Fibroblast of peridontal ligament (primary cell): ENCODE measurements around the gene PIGM.

Experiments used
- DNase-seq: peaks from one replicate; pipeline ENCODE4 v3.0.0-alpha.2; 2010; ENCODE audit errors: extremely low read depth

The PIGM gene

DNA sequence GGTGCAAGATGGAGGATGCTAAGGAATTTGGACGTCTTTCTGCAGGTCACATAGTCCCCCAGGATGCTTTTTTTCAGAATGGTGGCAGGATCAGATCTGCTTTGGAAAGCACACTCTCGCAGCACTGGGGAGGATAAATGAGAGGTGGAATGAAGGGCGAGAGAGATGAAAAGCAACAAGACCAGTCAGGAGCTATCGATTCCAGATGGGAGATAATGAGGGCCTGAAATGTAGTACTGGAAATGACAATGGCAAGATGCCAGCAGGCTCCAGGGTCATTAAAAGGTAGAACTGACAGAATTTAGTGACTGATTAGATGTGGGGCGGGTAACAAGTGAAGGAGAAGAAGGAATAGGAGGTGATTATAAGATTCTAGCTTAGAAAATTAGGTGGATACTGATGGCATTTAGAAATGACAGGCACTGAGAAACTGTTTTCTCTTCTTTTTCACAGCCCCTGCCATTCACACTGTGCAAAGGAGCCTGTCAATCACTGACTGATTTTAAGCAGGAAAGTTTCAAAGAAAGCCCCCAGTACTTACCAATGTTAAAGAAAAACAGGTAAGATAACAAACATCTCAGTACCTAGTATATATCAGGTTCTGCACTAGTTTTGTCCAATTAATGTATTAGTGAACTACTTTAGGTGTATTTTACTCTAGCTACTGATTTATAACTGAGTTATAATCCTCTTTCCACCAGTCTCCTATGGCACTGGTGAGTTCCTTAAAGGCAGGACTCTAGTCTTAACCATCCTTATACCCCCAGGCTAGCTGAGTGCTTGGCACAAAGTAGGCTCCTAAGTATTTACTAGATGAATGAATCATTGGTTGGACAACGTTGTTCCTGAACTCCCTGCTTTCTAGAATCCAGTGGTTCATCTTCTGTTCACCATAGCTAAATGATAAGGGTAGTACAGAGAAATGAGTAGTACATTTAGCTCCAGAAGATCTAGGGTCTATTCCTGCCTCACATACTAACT lies 9.2 kb downstream of the PIGM start:
- no peak for DNase-seq

DNA sequence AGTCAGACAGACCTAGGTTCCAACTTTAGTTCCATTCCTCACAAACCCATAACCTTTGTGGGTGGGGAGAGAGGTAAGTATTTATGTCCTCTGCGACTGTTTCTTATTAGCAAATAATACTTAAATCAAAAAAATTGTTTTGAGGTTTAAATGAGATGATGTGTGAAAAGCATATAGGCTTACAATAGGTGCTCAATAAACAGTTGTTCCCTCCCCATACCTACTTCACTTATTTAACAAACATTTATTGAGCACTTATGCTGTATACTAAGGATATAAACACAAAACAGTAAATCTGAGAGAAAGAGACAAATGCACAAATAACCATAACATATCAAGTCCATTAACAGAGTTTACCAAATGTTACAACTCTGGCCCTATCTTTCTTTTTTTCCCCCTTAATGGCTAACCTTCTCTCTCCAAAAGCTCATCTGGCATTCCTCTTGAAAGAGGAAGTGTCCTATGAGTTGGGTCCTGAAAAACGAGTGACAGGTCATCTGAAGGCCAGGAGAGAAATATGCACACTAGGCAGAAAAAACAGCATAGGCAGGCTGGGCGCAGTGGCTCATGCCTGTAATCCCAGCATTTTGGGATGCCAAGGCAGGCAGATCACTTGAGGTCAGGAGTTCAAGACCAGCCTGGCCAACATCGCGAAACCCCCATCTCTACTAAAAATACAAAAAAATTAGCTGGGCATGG lies 10.3 kb downstream of the PIGM start:
- no peak for DNase-seq

DNA sequence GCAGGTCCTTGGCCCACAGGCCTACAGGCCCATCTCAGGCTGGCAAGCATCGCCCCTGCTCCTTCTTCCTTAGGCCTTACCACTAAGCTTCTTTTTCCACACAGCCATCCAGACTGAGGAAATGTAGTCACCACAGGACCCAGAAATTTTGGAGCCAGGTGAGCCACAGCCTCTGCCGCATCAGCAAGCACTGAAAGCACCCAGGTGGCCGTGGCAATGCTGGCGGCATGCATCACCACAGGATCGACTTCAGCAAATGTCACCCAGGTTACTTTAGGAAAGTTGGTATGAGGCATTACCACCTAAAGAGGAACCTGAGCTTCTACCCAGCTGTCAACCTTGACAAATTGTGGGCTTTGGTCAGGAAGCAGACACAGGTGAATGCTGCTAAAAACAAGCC lies 11.6 kb downstream of the PIGM start:
- DNase-seq: no peak

DNA sequence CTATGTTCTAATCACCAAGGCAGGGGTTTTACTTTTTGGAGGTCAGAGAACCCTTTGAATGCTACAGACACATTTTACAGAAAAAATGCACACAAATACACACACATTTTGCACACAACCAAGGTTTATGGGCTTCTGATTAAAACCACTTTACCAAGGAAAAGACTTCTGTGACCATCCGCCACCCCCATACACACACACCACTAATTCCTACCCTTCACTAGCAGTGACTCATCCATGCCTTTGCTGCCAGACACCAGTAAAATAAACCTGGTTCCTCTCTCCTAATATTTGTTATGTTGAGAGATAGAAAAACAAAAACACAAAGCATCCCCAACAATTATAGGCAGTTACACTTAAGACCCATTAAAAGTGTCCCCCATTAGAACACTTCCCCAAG lies 12.9 kb downstream of the PIGM start:
- peak; percentile 35 for DNase-seq

DNA sequence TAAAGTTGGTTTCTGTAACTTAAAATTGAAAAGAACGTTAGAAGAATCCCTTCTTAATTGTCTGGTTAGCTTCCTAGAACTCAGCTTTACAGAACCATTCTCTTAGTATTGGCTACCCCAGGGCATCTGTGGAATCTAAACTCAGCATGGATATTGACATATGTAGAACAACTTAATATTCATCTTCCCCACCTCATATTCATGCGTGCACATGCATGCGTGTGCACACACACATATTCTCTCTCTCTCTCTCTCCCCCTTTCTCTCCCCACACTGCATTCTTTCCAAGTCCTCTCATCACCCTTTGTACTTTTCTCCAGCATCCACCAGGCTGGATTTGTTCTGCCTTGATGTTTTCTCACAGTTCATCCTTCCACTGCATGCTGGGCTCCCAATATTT lies 13.4 kb downstream of the PIGM start:
- no peak for DNase-seq

DNA sequence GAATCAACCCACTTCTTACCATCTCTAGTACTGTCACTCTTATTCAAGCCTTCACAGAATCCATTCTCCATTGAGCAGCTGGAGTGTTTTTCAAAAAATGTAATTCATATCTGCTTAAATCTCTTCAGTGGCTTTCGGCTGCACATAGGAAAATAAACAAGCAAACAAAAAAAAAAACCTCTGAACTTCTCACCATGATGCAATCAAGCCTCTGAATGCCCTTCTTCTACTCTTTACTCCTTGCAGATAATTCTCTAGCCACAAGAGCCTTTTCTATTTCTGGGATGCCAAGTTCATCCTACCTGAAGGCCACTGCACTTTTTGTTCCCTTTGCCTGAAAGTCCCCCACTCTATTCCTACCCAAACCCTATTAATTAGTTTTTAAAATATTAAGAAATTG lies 14.2 kb downstream of the PIGM start:
- DNase-seq: no peak

DNA sequence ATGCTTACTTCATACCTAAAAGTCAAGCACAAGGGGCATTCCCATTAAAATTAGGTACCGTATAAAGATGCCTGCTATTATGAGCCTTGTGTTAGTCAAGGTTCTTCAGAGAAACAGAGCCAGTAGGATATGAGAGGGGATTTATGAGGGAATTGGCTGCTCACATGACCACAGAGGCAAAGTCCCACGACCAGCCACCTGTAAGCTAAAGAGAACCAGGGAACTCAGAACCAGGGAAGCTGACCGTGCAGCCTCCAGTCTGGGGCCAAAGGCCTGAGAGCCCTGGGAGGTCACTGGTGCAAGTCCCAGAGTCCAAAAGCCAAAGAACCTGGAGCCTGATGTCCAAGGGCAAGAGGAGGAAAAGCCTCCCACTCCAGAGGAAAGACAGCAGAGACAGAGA lies 20.0 kb downstream of the PIGM start:
- no peak for DNase-seq

DNA sequence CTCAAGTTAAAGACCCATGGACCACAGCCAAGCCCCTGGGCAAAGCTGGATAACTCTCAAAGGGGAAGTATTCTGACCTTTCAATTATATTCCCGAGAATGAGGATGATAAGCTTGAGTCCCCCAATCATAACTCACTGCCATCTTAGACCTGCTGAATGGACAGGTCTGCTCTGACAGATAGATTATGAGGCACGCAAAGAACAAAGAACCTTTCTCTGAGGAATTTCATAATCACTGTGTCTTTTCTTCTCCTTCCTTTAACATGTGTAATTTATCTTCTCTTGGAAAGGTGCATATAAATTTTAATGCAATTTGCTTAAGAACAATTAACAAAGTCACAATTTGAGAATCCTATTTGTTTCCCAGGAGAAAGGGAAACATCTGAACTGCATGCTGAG lies 22.0 kb downstream of the PIGM start:
- no peak for DNase-seq

DNA sequence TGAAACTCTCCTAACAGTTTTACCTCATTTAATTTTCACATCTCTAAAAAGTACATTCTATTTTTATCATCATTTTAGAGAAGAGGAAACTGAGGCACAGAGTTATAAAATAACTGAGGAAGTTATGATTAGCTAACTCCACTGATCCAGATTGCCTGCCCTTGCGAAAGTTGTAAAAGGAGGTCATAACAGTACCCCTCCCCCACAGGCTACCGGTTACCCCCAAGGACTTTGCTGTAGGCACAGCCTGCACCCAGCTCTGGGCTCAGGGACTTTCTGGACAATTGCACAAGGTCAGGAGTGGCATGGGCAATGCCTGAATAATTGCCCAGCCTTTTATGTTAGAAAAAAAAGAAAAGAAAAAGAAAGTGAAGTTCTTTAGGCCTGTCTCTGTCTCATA lies 22.7 kb downstream of the PIGM start:
- no peak for DNase-seq

DNA sequence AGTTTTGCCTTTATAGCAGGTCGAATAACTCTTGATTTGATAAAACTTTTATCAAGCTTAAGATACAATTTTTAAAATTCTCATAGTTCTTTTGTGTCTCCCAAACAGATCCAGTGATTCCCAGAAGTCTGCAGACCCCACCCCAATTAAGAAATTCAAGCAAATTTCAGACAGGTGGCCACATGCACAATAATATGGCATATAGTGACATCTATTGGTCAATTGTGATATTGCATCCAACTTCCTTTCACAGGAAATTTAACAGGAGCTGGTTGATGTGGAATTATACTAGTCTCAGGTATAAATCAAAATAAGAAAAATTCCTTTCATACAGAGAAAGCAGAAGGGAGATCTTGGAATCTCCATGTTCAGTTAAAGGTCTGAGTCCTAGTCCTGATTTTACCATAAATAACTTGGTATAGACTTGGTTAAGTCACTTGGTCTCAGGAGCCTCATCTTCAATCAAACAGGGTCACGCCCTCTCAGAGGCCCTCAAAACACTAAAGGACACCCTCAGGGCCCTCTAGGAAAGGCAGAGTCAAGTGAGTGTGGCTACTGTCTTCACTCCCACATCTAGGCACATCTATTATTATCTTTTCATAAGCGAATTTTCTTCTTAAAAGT lies 24.1 kb downstream of the PIGM start:
- peak; percentile 55 for DNase-seq

DNA sequence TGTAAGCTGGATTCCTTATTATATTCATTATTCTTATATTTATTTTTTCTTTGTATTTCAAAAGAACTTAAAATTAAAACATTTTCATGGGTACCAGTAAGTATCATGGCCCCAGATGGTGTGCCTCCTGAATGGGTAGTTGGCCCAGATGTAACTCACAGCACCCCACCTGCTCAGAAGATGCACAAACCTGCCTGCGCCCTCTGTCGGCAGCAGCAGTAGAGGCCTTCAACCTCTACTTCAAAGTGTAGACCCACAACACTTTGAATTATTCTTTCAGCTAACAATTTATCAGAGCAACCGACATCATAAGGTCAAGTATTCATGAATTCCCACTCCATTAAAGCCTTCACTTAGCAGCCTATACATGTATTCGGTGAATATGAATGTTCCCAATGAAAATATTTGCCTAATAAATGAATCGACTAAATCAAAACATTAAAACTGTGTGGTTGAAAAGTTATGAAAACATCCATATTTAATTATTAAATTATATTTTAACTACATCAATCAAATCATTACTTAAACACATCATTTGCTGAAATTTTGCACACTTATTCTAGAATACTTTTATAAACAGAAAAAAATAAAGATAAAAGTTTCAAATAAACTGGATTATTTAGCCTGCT lies 25.4 kb downstream of the PIGM start:
- peak; percentile 65 for DNase-seq

DNA sequence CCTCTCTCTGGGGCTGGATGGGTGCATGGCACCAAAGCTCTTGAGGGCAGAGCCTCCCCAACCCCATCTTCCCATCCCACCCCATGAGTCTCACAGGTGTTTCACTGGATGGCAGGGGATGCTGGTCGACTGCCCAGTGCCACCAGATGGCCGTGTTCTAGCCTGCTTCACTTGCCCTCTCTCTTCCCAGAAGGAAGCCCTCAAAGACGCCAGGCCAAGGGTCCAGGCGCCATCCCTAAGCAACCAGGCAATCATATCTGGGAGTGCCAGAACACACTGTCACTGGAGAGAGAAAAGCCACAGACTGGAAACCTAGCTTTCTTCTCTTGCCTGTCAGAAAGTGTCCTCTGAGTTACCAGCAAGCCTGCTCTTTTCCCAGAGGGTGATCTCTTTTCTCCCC lies 26.7 kb downstream of the PIGM start:
- DNase-seq: no peak

DNA sequence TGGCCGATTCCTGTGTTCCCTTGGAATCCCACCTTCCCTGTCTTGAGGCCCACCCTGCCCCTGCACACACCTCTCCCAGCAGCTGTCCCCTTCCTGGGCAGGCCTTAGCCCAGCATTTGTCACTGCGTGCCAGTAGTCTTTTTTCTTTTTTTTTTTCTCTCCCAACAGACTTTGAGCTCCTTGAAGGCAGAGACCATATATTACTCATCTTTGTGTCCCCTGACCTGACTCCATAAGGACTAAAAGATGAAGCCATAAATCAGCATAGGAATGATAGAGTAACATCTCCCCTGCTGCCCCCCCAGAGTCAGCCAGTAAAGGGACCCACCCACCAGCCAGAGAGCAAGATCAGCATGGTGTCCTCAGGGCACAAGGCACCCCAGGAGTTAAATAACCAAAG lies 27.4 kb downstream of the PIGM start:
- DNase-seq: no peak

DNA sequence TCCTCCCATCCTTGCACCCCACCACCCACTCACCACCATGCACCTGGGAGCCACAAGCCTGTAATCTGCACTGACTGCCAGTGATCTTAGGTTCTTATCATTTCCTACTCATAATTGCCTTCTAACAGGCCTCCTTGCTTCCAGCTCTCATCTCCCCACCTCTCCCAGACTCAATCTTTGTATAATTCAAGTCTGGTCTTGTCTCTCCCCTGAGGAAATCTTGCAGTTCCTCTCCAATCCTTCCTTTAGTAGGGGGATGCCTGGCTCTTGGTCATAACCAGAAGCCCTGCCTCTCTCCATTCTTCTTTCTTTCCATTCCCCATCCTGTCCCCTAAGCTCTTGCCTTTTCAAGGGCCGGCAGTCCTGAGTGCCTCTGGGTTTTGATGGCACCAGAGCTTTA lies 27.8 kb downstream of the PIGM start:
- DNase-seq: no peak

DNA sequence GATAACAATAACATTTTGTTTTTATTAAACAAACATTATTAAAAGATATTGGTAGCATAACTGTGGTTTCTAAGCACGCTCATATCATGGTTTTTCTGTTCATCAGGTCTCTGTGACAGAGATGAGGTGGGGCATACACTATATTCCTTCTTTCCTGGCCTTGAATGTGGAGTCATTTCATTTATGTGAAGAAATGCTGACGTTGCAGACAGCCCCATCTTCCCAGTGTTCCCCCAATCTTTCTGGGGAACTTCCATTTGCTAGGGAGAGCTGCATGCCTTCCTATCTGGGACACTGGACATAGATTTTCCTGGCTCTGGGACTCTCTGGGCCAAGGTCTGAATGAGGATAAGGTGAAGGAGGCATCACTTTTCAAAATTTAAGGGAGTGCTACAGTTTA lies 30.4 kb downstream of the PIGM start:
- DNase-seq: no peak

DNA sequence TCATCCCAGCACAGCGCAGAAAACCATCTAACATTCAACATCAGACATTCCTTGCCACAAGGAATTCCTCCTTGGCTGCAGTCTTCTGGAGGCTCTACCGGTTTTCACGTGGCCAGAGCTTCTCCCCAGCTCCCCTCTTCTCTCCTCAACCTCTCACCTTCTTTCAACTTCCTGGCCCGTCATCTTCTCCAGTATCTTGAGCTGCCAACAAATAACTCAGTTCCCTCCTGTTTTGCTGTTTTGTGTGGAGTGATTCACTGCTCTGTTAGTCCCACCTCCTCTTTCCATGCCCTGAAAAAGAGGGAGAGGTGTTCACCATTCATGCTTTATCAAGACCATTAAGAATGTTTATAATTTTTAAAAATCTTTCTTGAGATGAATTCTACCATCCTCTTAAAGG lies 32.6 kb downstream of the PIGM start:
- DNase-seq: no peak

DNA sequence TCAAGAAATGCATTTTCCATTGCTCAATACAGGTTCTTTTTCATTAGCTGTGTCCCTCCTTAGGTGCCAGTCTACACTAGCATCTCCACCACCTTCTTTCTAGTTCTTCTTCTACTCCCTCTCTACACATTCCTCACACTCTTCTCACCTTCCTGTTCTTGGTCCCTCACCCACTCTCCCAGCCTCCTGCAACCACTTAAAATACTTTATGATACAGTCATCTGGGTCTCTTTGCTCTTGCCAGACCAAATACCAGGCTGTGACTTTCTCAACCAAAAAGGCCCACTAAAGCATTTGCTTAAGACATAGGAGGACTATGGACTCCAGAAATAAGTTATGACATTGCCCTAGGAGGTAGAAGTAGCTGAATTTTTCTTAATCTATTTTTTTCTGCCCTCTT lies 35.1 kb downstream of the PIGM start:
- DNase-seq: peak; percentile 91

DNA sequence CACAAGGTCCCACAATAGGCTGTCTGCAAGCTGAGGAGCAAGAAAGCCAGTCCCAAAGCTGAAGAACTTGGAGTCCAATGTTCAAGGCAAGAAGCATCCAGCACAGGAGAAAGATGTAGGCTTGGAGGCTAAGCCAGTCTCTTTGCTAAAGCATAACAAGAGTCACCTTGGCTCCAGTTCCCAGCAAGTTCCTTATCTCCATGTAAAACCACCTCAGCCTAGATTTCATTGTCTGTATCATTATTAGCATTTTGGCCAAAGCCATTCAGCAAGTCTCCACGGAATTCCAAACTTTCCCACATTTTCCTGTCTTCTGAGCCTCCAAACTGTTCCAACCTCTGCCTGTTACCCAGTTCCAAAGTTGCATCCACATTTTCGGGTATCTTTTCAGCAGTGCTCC lies 36.9 kb downstream of the PIGM start:
- no peak for DNase-seq

DNA sequence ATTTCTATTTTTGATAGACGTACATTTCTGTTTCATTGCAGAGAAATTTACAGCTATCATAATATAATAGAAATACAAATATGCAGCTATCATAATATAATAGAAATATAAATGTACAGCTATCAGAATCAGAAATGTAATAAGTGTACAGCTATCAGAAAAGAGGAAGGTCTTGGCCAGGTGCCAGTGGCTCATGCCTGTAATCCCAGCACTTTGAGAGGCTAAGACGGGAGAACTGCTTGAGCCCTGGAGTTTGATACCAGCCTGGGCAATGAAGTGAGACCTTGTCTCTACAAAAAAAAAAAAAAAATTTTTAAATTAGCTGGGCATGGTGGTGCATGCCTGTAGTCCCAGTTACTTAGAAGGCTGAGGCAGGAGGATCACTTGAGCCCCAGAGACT lies 37.9 kb downstream of the PIGM start:
- no peak for DNase-seq

DNA sequence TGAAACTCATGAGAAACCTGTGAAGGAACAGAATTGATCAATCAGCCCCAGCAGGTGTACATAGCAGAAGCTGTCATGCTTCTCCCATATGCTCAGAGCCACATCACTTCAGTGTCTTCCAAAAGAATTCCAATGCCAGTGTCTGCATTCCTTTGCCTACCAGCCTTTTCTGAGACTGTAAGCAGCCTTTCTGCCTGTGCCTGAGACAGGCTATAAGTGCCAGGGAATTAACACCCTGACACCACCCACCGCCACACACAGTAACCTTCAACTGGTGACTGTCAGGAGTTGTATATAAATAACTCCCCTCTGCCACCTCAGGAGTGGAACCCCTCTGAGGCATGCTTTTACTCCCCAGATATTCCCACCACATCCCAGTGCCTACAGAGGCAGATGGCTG lies 39.6 kb downstream of the PIGM start:
- DNase-seq: no peak

DNA sequence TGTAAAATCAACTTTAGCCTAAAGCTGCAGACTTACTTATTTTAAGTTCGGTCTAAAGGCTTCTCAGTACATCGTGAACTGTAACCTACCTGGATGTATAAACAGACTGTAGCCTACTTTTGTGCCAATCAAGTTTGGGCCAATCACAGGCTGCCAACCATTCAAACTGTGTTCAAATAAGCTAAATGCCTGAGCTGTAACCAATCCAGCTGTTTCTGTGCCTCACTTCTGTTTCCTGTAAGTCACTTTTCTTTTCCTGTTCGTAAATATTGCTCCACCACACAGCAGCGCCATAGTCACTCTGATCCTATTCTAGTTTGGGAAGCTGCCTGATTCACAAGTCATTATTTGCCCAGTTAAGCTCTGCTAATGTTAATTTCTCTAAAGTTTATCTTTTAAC lies 40.3 kb downstream of the PIGM start:
- DNase-seq: peak; percentile 45

DNA sequence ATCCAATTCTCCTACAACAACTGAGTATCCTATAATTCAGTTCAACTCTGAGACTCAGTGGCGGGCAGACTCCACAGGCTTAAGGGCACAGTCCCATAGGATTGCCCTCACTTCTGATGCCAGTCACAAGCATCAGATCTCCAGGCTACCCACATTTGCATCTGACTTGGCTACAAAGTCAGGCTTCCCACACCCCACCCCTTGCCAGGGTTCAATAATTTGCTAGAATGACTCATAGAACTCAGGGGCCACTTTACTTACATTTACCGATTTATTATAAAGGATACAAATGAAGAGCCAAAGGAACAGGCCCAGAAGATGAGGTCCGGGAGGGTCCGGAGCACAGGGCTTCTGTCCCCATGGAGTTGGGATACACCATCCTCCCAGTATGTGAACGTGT lies 41.8 kb downstream of the PIGM start:
- no peak for DNase-seq
